Amygdala (tissue), 56 donors: ENCODE results near the gene BUD31.

ENCODE experiments used
- DNase-seq, 56 donors: peaks; one replicate each; lab custom pipeline; 2025; lab: John Stamatoyannopoulos, UW

The BUD31 gene

GRCh38 chr7:99396418-99397296 is 12.1 kb upstream of the BUD31 start:
- no peak for DNase-seq

GRCh38 chr7:99397297-99397983 is 11.3 kb upstream of the BUD31 start:
- no peak for DNase-seq

GRCh38 chr7:99398891-99399445 is 9.8 kb upstream of the BUD31 start:
- no peak for DNase-seq

- no peak for DNase-seq
Observed at GRCh38 chr7:99399597-99399996, 9.2 kb upstream of the BUD31 start.

- DNase-seq, result no peak
Observed at GRCh38 chr7:99402854-99403253, 5.9 kb upstream of the BUD31 start.

- DNase-seq, result no peak
Observed at GRCh38 chr7:99403764-99404163, 5.0 kb upstream of the BUD31 start.

GRCh38 chr7:99404235-99404976 is 4.4 kb upstream of the BUD31 start:
- DNase-seq, result no peak

GRCh38 chr7:99404977-99405320 is 3.8 kb upstream of the BUD31 start:
- no peak for DNase-seq

- no peak for DNase-seq
Observed at GRCh38 chr7:99406557-99406956, 2.2 kb upstream of the BUD31 start.

- peak in 26 of 56 donors; percentile 16 to 68 (median 45) for DNase-seq
Observed at GRCh38 chr7:99407872-99408378, 844 bp upstream of the BUD31 start.

GRCh38 chr7:99409192-99409572 is 413 bp downstream of the BUD31 start:
- no peak for DNase-seq

- no peak for DNase-seq
Observed at GRCh38 chr7:99409806-99410205, 1.0 kb downstream of the BUD31 start.

GRCh38 chr7:99410635-99411034 is 1.9 kb downstream of the BUD31 start:
- no peak for DNase-seq

- peak in 27 of 56 donors; percentile 1 to 76 (median 33) for DNase-seq
Observed at GRCh38 chr7:99415513-99416127, 6.9 kb downstream of the BUD31 start.

GRCh38 chr7:99418260-99418659 is 9.5 kb downstream of the BUD31 start:
- no peak for DNase-seq

GRCh38 chr7:99419323-99420021 is 10.7 kb downstream of the BUD31 start:
- no peak for DNase-seq

GRCh38 chr7:99420213-99420612 is 11.4 kb downstream of the BUD31 start:
- DNase-seq, result no peak

GRCh38 chr7:99420986-99421385 is 12.2 kb downstream of the BUD31 start:
- DNase-seq, result no peak

- DNase-seq, result no peak
Observed at GRCh38 chr7:99422186-99422585, 13.4 kb downstream of the BUD31 start.

- no peak for DNase-seq
Observed at GRCh38 chr7:99422625-99423024, 13.9 kb downstream of the BUD31 start.
